ENCODE data around the gene ENO3.

The ENO3 gene

DNA sequence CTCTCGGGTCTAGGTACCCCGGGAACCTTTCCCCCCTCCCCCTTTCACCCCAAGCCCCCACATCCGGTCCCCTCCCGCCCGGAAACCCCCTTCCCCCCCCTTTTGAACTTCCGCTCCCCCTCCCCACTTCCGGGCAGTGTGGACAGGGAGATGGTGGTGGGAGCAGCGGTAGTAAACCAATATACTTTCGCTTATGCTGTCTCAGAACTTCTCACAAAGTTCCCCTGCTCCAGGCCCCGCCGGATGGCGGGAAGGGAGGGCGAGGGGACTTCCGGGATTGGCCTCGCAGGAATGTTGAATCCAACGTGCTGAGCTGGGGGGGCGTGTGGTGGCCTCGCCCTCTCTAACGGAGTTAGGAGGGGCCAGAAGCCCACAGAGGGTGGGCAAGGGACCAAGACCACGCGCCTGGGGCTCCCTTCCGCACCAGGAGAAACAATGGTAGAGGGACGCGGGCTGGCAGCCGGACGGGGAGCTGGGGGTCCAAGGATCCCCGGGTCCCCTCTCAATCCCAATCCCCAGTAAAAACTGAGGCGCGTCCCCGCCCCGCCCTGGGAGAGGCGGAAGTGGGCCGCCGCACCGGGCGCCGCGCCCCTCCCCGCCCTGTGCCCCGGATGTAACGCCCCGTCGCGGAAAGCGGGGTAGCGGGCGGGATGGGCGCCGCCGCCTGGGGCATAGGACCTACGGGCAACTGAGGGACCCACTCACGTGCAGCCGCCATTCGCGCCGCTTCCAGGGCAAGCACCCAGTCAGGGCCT, 3.3 kb upstream of the ENO3 start:
- H3K4me3 ChIP-seq (ENCODE audit: low read length): peak overlapping the region; percentile 98
- H3K4me1 ChIP-seq (ENCODE audit: control insufficient read depth, insufficient read depth, low read length): peaks cover 23% of the 10 kb centered on the region
- peak overlapping the region; percentile 96 for H3K9ac ChIP-seq (ENCODE audit: low read length)

DNA sequence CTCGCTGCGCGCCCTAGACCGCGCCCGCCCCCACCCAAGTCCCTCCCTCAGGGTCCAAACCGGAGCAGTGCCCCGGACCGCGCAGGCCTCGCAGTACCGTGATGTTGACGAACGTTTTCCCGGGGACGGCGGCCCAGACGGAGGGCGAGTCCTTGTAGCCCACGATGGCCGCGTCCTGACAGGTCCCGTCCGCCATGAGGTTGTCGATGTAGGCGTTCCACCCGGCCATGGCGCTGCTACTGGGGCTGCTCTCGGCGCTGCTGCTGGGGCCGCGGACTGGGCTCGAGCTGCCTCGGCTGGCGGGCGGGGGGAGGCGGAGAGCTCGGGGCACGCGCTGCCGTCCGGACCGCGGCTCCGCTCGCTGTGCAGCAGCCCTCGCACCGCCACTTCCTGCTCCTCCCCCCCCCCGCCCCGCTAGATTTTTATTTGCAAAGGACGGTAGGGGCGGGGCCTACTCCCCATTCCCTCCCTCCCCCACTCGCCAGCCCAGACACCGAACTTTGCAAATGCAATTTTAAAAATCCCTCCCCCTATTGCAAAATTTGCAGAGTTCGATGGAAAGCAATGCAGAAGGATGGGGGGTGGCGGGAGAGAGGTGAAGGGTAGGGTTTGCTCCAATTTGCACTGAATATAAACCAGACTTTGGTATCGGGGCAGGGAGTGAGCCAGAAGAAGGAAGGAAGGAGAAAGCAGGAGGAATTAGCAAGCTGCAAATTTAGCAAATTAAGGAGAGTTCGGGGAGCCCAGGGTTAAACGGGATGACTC, 2.6 kb upstream of the ENO3 start, which contains the start of gene PFN1:
TSS of gene PFN1 (minus strand) at position 365 of the 765 bp plus-strand sequence. CDS start at position 229, 136 bp downstream.
- peak within 1 kb of the TSS; percentile 98 for H3K4me3 ChIP-seq (ENCODE audit: low read length)
- H3K27ac ChIP-seq (ENCODE audit: low read depth, low read length): peak within 1 kb of the TSS; percentile 99
- H3K9ac ChIP-seq (ENCODE audit: low read length): peak within 1 kb of the TSS; percentile 96
- H3K27me3 ChIP-seq (ENCODE audit: control insufficient read depth, insufficient read depth, low read length): no peaks in the 10 kb centered on the region
- H3K36me3 ChIP-seq (ENCODE audit: control insufficient read depth, insufficient read depth, low read length): peaks cover 24% of the 10 kb centered on the region
- H3K4me1 ChIP-seq (ENCODE audit: control insufficient read depth, insufficient read depth, low read length): peaks cover 23% of the 10 kb centered on the region

More for the DNA sequence above, 3.3 kb upstream of the ENO3 start:
- Histone ChIP-seq H3K36me3 (ENCODE audit: control insufficient read depth, insufficient read depth, low read length) (peaks cover 32% of the 10 kb centered on the region), H3K27ac (ENCODE audit: low read depth, low read length) (peak overlapping the region; percentile 99), H3K27me3 (ENCODE audit: control insufficient read depth, insufficient read depth, low read length) (no peaks in the 10 kb centered on the region)

- Histone ChIP-seq H3K36me3 (ENCODE audit: control insufficient read depth, insufficient read depth, low read length) (peaks cover 22% of the 10 kb centered on the region), H3K27ac (ENCODE audit: low read depth, low read length) (peak overlapping the region; percentile 99), H3K4me1 (ENCODE audit: control insufficient read depth, insufficient read depth, low read length) (peaks cover 23% of the 10 kb centered on the region), H3K4me3 (ENCODE audit: low read length) (peak overlapping the region; percentile 67), H3K9ac (ENCODE audit: low read length) (peak overlapping the region; percentile 46), H3K27me3 (ENCODE audit: control insufficient read depth, insufficient read depth, low read length) (no peaks in the 10 kb centered on the region)
Measured at GRCh38 chr17:4948931-4949320, 2.0 kb upstream of the ENO3 start.

- peak overlapping the region; percentile 46 for H3K9ac ChIP-seq (ENCODE audit: low read length)
- H3K4me1 ChIP-seq (ENCODE audit: control insufficient read depth, insufficient read depth, low read length): peaks cover 23% of the 10 kb centered on the region
- no peaks in the 10 kb centered on the region for H3K27me3 ChIP-seq (ENCODE audit: control insufficient read depth, insufficient read depth, low read length)
- peak overlapping the region; percentile 99 for H3K27ac ChIP-seq (ENCODE audit: low read depth, low read length)
- peaks cover 17% of the 10 kb centered on the region for H3K36me3 ChIP-seq (ENCODE audit: control insufficient read depth, insufficient read depth, low read length)
- peak overlapping the region; percentile 67 for H3K4me3 ChIP-seq (ENCODE audit: low read length)
Measured at GRCh38 chr17:4949321-4950074, 1.4 kb upstream of the ENO3 start.

GRCh38 chr17:4950075-4950745, 709 bp upstream of the ENO3 start:
- Histone ChIP-seq H3K9ac (ENCODE audit: low read length) (peak overlapping the region; percentile 81), H3K4me1 (ENCODE audit: control insufficient read depth, insufficient read depth, low read length) (peaks cover 19% of the 10 kb centered on the region)

DNA sequence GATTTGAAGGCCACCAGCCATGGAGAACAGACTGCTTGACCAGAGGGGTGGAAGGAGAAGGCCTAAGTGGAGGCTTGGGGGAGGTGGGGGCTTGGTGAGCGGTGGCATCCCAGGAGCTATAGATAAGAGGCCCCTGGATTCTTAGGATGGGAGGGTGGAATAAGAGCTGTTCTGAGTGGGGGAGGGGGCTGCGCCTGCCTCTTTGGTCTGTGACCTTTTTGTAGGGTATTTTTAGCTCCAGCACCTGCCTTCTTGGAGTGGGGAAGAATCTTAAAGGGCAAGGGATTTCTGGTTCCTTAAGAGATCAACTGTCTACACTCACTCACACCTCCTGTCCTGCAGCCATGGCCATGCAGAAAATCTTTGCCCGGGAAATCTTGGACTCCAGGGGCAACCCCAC, 567 bp downstream of the ENO3 start:
- no peak overlapping the region for H3K27ac ChIP-seq (ENCODE audit: low read depth, low read length)
- peaks cover 7% of the 10 kb centered on the region for H3K4me1 ChIP-seq (ENCODE audit: control insufficient read depth, insufficient read depth, low read length)
- no peaks in the 10 kb centered on the region for H3K36me3 ChIP-seq (ENCODE audit: control insufficient read depth, insufficient read depth, low read length)
- no peak overlapping the region for H3K4me3 ChIP-seq (ENCODE audit: low read length)
- H3K9ac ChIP-seq (ENCODE audit: low read length): no peak overlapping the region
- no peaks in the 10 kb centered on the region for H3K27me3 ChIP-seq (ENCODE audit: control insufficient read depth, insufficient read depth, low read length)

More at GRCh38 chr17:4950075-4950745, 709 bp upstream of the ENO3 start:
- peak overlapping the region; percentile 69 for H3K4me3 ChIP-seq (ENCODE audit: low read length)
- peaks cover 10% of the 10 kb centered on the region for H3K36me3 ChIP-seq (ENCODE audit: control insufficient read depth, insufficient read depth, low read length)
- peak overlapping the region; percentile 99 for H3K27ac ChIP-seq (ENCODE audit: low read depth, low read length)
- H3K27me3 ChIP-seq (ENCODE audit: control insufficient read depth, insufficient read depth, low read length): no peaks in the 10 kb centered on the region

DNA sequence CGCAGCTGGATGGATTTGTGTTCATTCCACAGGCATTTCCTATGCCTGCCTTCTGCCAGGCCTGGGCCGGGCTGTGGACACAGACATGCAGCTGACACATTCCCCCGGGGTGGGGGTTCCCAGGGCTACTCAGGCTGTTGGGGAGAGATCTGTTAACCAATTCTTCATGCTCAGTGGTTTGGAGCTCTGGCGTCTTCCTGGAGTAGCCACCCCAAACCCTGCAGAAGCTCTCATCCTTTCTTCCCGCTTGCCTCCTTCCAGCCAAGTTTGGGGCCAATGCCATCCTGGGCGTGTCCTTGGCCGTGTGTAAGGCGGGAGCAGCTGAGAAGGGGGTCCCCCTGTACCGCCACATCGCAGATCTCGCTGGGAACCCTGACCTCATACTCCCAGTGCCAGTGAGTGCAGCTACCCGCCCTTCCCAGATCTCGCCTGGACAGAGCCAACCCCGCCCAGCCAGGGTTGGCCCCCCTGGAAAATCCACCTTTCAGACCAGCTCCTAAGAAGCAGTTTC, 2.6 kb downstream of the ENO3 start:
- Histone ChIP-seq H3K27me3 (ENCODE audit: control insufficient read depth, insufficient read depth, low read length) (no peaks in the 10 kb centered on the region), H3K27ac (ENCODE audit: low read depth, low read length) (no peak overlapping the region), H3K36me3 (ENCODE audit: control insufficient read depth, insufficient read depth, low read length) (no peaks in the 10 kb centered on the region), H3K4me1 (ENCODE audit: control insufficient read depth, insufficient read depth, low read length) (peaks cover 5% of the 10 kb centered on the region), H3K9ac (ENCODE audit: low read length) (no peak overlapping the region), H3K4me3 (ENCODE audit: low read length) (no peak overlapping the region)

DNA sequence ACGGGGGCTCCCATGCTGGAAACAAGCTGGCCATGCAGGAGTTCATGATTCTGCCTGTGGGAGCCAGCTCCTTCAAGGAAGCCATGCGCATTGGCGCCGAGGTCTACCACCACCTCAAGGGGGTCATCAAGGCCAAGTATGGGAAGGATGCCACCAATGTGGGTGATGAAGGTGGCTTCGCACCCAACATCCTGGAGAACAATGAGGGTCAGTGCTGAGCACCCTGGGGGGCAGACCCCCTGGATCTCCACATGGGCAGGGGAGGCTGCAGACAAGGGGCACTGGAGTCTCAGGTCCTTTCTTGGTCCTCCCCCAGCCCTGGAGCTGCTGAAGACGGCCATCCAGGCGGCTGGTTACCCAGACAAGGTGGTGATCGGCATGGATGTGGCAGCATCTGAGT, 4.2 kb downstream of the ENO3 start:
- H3K27ac ChIP-seq (ENCODE audit: low read depth, low read length): no peak overlapping the region
- H3K4me3 ChIP-seq (ENCODE audit: low read length): no peak overlapping the region
- H3K9ac ChIP-seq (ENCODE audit: low read length): no peak overlapping the region
- H3K4me1 ChIP-seq (ENCODE audit: control insufficient read depth, insufficient read depth, low read length): peaks cover 5% of the 10 kb centered on the region
- no peaks in the 10 kb centered on the region for H3K27me3 ChIP-seq (ENCODE audit: control insufficient read depth, insufficient read depth, low read length)
- peaks cover 11% of the 10 kb centered on the region for H3K36me3 ChIP-seq (ENCODE audit: control insufficient read depth, insufficient read depth, low read length)

- H3K4me1 ChIP-seq (ENCODE audit: control insufficient read depth, insufficient read depth, low read length): peaks cover 2% of the 10 kb centered on the region
- no peak overlapping the region for H3K27ac ChIP-seq (ENCODE audit: low read depth, low read length)
- peaks cover 11% of the 10 kb centered on the region for H3K36me3 ChIP-seq (ENCODE audit: control insufficient read depth, insufficient read depth, low read length)
- H3K4me3 ChIP-seq (ENCODE audit: low read length): no peak overlapping the region
- no peaks in the 10 kb centered on the region for H3K27me3 ChIP-seq (ENCODE audit: control insufficient read depth, insufficient read depth, low read length)
- no peak overlapping the region for H3K9ac ChIP-seq (ENCODE audit: low read length)
Measured at GRCh38 chr17:4956493-4957061, 5.7 kb downstream of the ENO3 start.

DNA sequence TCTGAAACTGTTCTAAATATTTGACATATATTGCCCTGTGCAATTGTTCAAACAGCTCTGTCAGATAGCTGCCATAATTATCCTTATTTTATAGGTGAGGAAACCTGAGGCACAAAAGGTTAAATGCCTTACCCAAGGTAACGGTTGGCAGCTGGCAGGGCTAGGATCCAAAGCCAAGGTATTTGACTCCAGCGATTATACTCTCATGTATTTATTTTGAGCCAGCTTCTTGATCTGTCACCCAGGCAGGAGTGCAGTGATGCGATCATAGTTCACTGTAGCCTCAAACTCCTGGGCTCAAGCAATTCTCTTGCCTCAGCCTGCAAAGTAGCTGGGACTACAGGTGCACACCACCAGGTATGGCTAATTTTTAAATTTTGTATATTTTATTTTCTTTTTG, 7.2 kb downstream of the ENO3 start:
- no peaks in the 10 kb centered on the region for H3K27me3 ChIP-seq (ENCODE audit: control insufficient read depth, insufficient read depth, low read length)
- no peak overlapping the region for H3K27ac ChIP-seq (ENCODE audit: low read depth, low read length)
- H3K9ac ChIP-seq (ENCODE audit: low read length): no peak overlapping the region
- H3K4me3 ChIP-seq (ENCODE audit: low read length): no peak overlapping the region
- no peaks in the 10 kb centered on the region for H3K4me1 ChIP-seq (ENCODE audit: control insufficient read depth, insufficient read depth, low read length)
- H3K36me3 ChIP-seq (ENCODE audit: control insufficient read depth, insufficient read depth, low read length): peaks cover 11% of the 10 kb centered on the region

DNA sequence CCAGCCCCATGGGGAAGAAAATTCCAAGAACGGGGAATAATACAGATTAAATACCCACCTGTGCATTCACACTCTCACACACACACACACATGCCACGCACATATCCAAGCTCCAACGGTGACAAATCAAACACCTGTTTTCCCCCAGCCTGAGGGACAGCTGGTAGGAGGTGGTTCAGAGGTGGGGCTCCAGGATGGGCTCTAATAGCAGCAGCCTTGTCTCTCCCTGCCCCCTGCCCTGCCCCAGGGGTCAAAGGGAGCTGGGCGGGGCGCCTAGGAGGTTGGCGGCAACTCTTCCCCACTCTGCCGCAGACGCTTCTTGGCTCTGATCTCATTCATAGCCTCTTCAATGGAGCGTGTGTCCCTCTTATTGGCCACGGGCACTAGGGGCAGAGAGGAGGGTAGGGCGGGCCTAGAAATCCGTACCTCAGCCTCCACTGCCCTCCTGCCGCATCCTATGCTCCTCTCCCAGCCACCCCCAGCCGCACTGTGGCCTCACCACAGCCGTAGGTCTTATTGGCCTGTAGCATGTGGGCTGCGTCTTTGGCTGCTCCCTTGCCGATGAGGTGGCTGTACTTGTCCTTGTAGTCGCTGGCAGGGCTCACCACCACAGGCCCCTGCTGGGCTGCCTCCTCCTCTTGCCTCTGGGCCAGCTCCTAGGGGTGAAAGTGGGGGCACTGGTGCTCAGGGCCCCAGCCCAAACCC, 8.5 kb downstream of the ENO3 start:
- no peak overlapping the region for H3K4me3 ChIP-seq (ENCODE audit: low read length)
- H3K27me3 ChIP-seq (ENCODE audit: control insufficient read depth, insufficient read depth, low read length): no peaks in the 10 kb centered on the region
- H3K36me3 ChIP-seq (ENCODE audit: control insufficient read depth, insufficient read depth, low read length): peaks cover 11% of the 10 kb centered on the region
- no peak overlapping the region for H3K27ac ChIP-seq (ENCODE audit: low read depth, low read length)
- H3K9ac ChIP-seq (ENCODE audit: low read length): no peak overlapping the region
- H3K4me1 ChIP-seq (ENCODE audit: control insufficient read depth, insufficient read depth, low read length): no peaks in the 10 kb centered on the region

Data from rectal smooth muscle tissue (tissue), 1 donor.